ENCODE measurements around the gene PIRT.

PIRT gene

DNA sequence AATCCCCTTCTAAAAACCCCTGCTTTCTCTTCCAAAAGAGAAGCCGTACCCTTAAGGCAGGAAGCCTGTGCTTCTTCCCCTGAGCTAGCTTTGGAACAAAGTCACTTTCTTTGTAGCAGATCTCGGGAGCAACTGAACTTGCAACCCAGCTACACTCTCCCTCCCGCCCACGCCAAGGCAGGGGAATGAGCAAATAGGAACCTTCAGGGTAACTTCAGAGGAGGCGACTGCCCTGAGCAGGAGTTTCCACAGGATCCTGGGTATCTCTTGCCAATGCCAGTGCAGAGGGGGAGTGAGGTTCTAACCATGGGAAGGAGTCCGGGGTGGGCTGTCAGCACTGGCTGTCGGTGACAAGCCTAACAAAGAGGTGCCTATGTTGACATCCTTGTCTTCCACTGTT is 5.9 kb upstream of the PIRT start:
- no peak overlapping the region for H3K4me3 ChIP-seq (ENCODE audit: control insufficient read depth, low read depth, low read length)
- no peak for DNase-seq (ENCODE audit: low read depth)
- TF ChIP-seq, protein P1, sequence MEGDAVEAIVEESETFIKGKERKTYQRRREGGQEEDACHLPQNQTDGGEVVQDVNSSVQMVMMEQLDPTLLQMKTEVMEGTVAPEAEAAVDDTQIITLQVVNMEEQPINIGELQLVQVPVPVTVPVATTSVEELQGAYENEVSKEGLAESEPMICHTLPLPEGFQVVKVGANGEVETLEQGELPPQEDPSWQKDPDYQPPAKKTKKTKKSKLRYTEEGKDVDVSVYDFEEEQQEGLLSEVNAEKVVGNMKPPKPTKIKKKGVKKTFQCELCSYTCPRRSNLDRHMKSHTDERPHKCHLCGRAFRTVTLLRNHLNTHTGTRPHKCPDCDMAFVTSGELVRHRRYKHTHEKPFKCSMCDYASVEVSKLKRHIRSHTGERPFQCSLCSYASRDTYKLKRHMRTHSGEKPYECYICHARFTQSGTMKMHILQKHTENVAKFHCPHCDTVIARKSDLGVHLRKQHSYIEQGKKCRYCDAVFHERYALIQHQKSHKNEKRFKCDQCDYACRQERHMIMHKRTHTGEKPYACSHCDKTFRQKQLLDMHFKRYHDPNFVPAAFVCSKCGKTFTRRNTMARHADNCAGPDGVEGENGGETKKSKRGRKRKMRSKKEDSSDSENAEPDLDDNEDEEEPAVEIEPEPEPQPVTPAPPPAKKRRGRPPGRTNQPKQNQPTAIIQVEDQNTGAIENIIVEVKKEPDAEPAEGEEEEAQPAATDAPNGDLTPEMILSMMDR (IDR thresholded peaks at IDR 0.05; ENCODE audit: control insufficient read depth, insufficient read depth, low read depth, low read length, missing control alignments), result no peak

DNA sequence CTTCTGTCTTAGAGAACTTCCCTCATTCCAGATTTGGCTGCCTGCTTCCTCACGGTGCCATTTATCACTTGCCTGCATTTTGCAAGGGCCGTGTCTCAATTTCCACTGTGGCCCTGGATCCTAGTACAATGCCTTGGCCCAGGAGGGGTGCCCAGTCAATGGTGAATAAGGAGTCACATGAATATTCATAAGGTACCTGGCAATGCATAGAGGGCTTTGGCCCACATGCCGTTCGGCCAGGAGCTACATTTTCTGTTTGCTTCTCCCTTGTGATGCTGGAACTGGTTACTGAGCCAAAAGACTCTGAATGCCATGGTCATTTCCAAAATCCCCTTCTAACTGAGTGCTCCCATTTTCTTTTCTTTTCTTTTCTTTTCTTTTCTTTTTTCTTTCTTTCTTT is 4.8 kb upstream of the PIRT start:
- TF ChIP-seq, protein P1 (IDR thresholded peaks at IDR 0.05; ENCODE audit: control insufficient read depth, insufficient read depth, low read depth, low read length, missing control alignments), result no peak

DNA sequence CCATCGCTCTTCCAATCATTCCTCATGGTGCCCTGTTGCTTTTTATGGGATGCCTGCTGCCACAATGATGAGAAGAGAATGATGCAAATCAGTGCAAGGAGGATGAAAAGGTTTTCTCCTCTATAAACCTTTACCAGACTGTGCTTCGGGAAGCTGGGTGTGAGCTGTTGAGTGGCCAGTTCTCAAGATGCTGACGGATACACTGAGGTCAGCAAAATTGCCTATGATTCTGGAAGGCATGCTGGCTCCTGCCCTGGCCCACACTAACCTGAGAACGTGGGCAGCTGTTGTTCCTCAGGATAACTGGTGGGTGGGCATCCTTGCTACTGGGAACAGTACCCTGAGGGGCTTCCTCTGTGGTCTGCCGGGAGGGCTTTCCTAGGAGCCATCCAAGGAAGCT is 795 bp upstream of the PIRT start:
- DNase-seq (ENCODE audit: low read depth), result no peak
- TF ChIP-seq, protein P1 (IDR thresholded peaks at IDR 0.05; ENCODE audit: control insufficient read depth, insufficient read depth, low read depth, low read length, missing control alignments), result no peak
- no peak overlapping the region for H3K4me3 ChIP-seq (ENCODE audit: control insufficient read depth, low read depth, low read length)

More for the DNA sequence above, 4.8 kb upstream of the PIRT start:
- H3K4me3 ChIP-seq (ENCODE audit: control insufficient read depth, low read depth, low read length), result no peak overlapping the region
- no peak for DNase-seq (ENCODE audit: low read depth)

DNA sequence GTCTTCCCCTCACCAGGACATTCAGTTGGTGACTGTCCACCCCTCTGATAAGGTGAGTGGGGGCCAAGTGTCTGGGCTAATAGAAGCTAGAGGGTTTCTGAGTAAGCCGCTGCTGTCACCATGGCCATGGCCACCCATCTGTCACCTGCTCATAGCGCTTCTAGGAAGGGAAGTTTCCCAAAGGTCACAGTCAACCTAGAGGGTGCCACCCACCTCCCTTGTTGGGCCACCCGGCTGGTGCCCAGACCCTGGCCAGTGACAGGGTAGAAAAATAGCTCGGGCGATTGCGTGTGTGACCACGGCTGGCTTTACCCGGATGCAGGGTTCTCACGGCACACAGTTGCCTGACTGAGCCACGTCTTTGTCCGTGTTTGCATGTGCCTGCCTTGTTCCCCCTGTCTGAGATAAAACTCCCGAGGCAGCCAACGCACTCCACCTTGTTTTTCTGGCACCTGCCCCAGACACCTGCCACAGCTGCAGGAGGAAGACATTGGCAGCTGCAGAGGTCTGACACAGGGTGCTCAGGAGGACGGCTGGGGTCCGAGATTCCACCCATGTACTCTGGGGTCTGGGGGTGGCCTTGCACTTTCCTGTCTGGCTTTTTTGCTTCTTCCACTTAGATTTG is 809 bp downstream of the PIRT start:
- no peak overlapping the region for H3K4me3 ChIP-seq (ENCODE audit: control insufficient read depth, low read depth, low read length)
- TF ChIP-seq, protein P1 (IDR thresholded peaks at IDR 0.05; ENCODE audit: control insufficient read depth, insufficient read depth, low read depth, low read length, missing control alignments), result no peak
- no peak for DNase-seq (ENCODE audit: low read depth)

DNA sequence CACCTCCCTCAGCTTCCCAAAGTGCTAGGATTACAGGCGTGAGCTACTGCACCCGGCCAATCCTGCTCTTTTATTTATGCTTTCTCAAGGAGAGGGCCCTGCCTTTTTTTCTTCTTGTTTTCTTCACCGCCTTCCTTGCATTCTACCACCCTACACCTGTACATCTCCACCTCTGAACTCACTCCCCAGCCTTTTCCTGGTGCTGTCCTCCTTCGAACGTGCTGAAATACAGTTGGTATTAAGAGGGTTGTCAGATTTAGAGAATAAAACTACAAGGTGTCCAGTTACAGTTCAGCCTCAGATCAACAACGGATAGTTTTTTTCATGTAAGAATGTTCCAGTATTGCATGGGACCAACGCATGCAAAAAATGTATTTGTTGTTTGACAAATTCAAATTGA is 1.7 kb downstream of the PIRT start:
- TF ChIP-seq, protein P1 (IDR thresholded peaks at IDR 0.05; ENCODE audit: control insufficient read depth, insufficient read depth, low read depth, low read length, missing control alignments), result no peak
- no peak for DNase-seq (ENCODE audit: low read depth)
- H3K4me3 ChIP-seq (ENCODE audit: control insufficient read depth, low read depth, low read length), result no peak overlapping the region

DNA sequence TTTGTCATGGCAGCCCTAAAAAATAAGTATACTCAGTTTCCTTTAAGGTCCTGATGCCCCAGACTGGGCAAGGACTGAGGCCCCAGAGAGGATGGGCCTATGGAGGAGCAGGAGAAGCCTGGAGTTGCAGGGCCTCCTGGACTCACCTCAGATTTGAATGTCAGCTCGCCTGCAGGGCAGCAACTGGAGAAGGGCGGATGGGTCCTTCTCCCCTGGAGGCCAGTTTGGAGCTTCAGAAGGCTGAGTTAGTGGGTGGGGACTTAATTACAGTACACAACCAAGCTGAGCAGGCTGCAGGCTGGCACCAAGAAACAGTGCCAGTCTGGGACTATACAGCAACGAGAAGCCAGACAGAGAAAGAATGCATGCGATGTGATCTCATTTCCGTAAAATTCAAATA is 6.2 kb downstream of the PIRT start:
- TF ChIP-seq, protein P1 (IDR thresholded peaks at IDR 0.05; ENCODE audit: control insufficient read depth, insufficient read depth, low read depth, low read length, missing control alignments), result no peak
- no peak for DNase-seq (ENCODE audit: low read depth)
- no peak overlapping the region for H3K4me3 ChIP-seq (ENCODE audit: control insufficient read depth, low read depth, low read length)

Measured in AG09309 (cell line).